ENCODE results near the gene DDX11.
"Not testable (repeated sequence)": the region's sequence is repeated elsewhere in the genome, so short reads cannot be mapped to it uniquely, and the experiment has no call there.

The DDX11 gene

GRCh38 chr12:31070971-31071740, 2.5 kb upstream of the DDX11 start:
- not testable (repeated sequence) for DNase-seq

GRCh38 chr12:31072962-31073361, 698 bp upstream of the DDX11 start:
- peak; percentile 27 for DNase-seq

GRCh38 chr12:31074333-31074874, 744 bp downstream of the DDX11 start:
- DNase-seq, result peak; percentile 24

DNA sequence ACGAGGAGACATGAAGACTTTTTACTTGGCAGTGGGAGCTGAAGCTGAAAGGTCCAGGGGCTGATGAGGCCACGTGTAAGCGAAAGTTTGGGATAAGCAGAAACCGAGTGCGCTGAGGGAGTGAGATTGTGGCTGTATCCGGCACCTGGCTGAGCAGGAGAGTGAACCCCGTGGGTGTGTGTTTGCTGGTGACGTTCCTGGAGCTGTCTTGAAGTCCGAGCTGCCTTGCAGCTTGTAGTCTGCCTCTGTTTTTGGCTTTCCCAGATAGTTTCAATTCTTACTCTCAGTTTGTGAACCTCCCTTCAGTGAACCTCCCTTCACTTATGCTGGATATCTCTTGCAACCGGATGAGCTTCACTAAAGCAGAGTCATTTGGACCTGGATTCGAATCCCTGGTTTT, 2.5 kb downstream of the DDX11 start:
- DNase-seq, result not testable (repeated sequence)

GRCh38 chr12:31077095-31077494, 3.4 kb downstream of the DDX11 start:
- not testable (repeated sequence) for DNase-seq

GRCh38 chr12:31077998-31078397, 4.3 kb downstream of the DDX11 start:
- not testable (repeated sequence) for DNase-seq

DNA sequence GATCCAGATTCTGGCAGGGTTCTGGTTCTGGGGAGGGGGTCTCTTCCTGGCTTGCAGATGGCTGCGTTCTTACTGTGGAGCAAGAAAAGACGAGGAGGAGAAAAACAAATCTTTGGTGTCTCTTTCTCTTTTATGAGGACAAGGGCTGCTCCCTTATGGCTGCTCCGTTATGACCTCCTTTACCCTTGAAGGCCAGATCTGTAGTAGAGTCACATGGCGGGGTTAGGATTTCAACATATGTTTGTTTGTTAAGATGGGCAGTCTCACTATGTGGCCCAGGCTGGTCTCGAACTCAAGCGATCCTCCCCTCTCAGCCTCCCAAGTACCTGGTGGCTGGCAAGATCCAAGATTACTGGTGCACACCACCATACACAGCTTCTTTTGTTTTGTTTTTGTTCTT, 5.8 kb downstream of the DDX11 start:
- not testable (repeated sequence) for DNase-seq

DNA sequence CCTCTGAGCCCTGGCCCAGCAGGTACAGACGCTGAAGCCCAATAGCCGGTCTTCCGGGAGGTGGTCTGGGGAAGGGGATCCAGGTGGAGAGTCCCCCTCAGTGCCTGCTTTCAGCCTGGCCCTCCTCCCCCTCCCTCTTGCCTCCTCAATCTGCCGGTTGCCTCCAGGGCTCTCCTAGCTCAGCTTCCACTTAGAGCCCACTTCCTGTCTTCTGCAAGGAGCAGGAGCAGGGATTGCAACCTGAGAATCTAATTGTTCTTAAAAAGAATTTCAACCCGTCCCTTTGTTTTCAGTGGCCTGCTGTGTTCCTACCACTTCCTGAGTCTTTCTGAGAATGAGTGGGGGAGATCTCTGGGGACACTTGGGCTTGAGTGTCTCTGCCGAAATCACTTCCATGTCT, 6.6 kb downstream of the DDX11 start:
- not testable (repeated sequence) for DNase-seq

DNA sequence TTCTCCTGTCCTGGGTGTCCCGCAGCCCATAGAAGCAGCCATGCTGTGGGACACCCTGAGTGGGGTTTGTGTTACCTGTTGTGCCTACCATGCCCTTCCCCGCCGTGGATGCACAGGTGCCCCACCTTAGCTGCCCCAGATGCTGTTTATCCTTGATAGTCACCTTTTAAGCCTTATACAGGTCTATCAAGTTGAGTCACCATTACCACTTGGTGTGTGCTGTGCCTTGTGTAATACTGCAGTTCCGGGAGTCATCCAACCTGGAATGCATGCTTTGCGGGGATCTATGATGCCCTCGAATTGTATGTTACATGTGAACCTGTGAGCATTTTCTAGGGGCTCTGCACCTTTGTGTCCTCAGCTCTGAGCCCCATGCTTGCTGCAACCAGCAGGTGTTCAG, 7.6 kb downstream of the DDX11 start:
- DNase-seq, result not testable (repeated sequence)

- DNase-seq, result not testable (repeated sequence)
These were observed 10.6 kb downstream of the DDX11 start for GRCh38 chr12:31084241-31084640.

- DNase-seq, result not testable (repeated sequence)
These were observed 12.4 kb downstream of the DDX11 start for GRCh38 chr12:31086032-31086431.

DNA sequence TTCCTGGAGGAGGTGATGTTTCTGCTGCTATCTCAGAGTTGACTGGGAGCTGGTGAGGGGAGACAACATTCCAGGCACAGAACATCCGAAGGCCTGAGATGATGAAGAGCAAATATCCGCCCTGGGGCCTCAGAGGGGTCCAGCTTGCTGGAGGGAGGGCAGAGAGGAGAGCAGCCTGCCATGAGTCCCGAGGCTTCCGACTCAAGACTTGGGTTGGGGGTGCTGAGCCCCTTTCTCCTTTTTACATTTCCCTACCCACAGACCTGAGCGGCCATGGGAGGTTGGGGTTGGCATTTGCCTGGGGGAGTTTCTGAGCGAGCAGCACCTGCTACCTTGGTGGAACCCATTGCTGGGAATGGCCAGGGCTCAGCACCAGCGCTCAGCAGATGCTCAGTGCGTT, 13.8 kb downstream of the DDX11 start:
- DNase-seq, result not testable (repeated sequence)

- DNase-seq, result not testable (repeated sequence)
These were observed 14.3 kb downstream of the DDX11 start for GRCh38 chr12:31087956-31088355.

GRCh38 chr12:31089072-31089471, 15.4 kb downstream of the DDX11 start:
- DNase-seq, result no peak

DNA sequence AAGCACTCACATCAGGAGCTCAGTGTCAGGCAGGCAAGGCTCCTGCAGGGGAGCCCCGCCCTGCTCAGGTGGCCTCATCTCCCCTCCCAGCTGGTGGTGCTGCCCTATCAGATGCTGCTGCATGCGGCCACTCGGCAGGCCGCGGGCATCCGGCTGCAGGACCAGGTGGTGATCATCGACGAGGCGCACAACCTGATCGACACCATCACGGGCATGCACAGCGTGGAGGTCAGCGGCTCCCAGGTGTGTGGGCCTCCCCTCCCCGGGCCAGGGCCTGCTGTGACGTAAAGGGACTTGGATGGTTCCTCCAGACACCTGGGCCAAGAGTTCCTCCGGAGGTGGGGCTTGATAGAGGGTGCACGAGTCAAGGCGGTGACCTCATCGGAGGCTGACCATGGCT, 18.0 kb downstream of the DDX11 start:
- DNase-seq, result not testable (repeated sequence)

- not testable (repeated sequence) for DNase-seq
These were observed 19.1 kb downstream of the DDX11 start for GRCh38 chr12:31092718-31093117.

GRCh38 chr12:31095080-31095860, 21.6 kb downstream of the DDX11 start:
- not testable (repeated sequence) for DNase-seq

- DNase-seq, result not testable (repeated sequence)
These were observed 22.8 kb downstream of the DDX11 start for GRCh38 chr12:31096251-31097065.

DNA sequence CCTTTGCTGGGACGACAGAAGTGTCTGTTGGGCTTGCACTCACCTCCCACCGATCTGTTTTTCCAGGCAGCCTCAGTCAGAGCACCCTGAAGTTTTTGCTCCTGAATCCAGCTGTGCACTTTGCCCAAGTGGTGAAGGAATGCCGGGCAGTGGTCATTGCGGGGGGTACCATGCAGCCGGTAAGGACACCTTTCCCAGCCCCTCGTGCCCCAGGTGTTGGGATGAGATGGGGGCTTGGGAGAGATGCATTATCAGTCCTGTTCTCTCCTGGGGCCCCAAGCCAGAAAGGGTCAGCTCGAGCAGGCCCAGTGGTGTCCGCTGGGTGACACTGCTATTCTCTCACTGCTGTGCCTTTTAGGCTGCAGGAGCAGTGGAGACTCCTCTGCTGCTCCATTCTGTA, 24.2 kb downstream of the DDX11 start:
- DNase-seq, result not testable (repeated sequence)

DNA sequence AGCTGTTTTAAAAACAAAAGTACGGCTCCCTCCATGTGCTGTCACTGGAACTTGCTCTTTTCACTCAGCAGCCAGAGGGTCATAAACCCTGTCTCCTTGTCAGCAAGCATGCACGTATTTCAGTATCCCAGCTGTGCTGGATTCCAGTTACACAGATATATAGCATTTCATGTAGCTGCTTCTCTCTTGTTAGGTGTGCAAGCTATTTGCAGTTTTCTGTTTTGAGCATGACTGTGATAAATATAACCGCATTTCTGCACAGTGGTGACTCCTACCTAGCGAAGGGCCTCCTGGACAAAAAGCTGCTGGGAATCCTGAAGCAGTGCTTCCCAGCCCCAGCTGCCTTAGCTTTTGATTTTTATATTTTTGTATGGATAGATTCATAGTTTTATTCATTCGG, 24.7 kb downstream of the DDX11 start:
- not testable (repeated sequence) for DNase-seq

DNA sequence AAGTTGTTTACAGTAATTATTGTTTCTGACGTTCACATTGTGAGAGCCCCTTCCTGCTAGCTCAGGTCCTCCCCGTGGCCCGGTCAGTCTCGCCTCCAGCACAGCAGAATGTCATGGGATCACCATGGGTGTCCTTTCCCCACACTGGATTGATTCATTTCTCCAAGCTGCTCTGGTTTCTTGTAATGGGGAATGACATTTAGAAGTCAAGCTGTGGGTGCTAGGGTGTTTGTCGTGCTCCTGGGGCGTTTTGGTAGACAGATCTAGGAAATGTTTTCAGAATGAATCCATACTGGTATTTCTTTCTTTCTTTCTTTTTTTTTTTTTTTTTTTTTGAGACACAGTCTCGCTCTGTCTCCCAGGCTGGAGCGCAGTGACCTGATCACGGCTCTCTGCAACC, 25.1 kb downstream of the DDX11 start:
- DNase-seq, result not testable (repeated sequence)

DNA sequence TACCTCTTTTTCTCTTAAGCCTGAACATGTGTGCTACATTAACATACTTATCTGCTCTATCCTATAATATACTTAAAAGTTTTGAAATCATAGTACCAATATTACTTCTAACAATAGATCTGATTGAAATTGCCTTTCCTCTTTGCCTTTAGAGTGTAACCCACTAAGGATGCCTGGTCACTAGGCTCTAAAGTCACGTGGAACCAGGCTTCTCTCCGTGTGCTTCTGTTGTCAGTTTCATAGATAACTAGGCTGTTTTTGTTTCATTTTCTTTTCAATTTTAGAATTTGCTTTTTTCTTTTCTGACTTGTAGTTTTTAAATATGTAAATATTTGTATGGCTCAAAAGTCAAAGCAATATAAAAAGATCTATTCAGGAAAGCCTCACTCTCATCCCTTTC, 25.8 kb downstream of the DDX11 start:
- not testable (repeated sequence) for DNase-seq
